Measurements from ENCODE around the gene BMPR1A. TPM values are rescaled to one million over a fixed set of nuclear protein-coding genes. Genes with fewer than 3 reads are reported as not detected.

The BMPR1A gene
- total RNA-seq, 4 donors from 2014 or later, result 72.7 to 89.5 (median 84.2) TPM

DNA sequence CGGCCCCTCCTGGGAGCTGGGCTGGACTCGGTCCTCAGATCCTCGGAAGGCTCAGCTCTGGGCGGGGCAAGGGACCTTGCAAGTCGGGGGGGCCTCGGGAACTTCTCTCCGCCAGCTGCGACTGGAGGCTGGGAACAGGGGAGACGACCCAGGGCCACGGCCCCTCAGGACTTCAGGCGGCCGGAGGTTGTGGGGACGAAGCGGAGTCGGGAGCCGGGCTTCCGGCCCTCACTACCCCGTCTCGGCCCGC is 214.5 kb downstream of the BMPR1A start:
- H3K4me1 ChIP-seq, result peaks cover 40 to 74% of the 10 kb centered on the region in 2 donors
- H3K9me3 ChIP-seq, result no peaks in the 10 kb centered on the region
- no peaks in the 10 kb centered on the region for H3K27me3 ChIP-seq
- no peaks in the 10 kb centered on the region for H3K36me3 ChIP-seq
- whole genome bisulfite sequencing, 2 donors, result 0% methylated on average over 4 to 15 of the region's 20 CpGs
- H3K4me3 ChIP-seq (replicated peaks in 1 of 3), result peak overlapping the region; percentile 25 to 83 (median 67)
- intact Hi-C loops (cut with DNase I), result no loop called here
- no peak for DNase-seq
- peak; percentile 87 to 91 for TF ChIP-seq POLR2A (IDR thresholded peaks at IDR 0.05)
- TF ChIP-seq, protein P1, sequence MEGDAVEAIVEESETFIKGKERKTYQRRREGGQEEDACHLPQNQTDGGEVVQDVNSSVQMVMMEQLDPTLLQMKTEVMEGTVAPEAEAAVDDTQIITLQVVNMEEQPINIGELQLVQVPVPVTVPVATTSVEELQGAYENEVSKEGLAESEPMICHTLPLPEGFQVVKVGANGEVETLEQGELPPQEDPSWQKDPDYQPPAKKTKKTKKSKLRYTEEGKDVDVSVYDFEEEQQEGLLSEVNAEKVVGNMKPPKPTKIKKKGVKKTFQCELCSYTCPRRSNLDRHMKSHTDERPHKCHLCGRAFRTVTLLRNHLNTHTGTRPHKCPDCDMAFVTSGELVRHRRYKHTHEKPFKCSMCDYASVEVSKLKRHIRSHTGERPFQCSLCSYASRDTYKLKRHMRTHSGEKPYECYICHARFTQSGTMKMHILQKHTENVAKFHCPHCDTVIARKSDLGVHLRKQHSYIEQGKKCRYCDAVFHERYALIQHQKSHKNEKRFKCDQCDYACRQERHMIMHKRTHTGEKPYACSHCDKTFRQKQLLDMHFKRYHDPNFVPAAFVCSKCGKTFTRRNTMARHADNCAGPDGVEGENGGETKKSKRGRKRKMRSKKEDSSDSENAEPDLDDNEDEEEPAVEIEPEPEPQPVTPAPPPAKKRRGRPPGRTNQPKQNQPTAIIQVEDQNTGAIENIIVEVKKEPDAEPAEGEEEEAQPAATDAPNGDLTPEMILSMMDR (IDR thresholded peaks at IDR 0.05), result no peak
- peak overlapping the region; percentile 93 to 99 (median 96) for H3K27ac ChIP-seq

DNA sequence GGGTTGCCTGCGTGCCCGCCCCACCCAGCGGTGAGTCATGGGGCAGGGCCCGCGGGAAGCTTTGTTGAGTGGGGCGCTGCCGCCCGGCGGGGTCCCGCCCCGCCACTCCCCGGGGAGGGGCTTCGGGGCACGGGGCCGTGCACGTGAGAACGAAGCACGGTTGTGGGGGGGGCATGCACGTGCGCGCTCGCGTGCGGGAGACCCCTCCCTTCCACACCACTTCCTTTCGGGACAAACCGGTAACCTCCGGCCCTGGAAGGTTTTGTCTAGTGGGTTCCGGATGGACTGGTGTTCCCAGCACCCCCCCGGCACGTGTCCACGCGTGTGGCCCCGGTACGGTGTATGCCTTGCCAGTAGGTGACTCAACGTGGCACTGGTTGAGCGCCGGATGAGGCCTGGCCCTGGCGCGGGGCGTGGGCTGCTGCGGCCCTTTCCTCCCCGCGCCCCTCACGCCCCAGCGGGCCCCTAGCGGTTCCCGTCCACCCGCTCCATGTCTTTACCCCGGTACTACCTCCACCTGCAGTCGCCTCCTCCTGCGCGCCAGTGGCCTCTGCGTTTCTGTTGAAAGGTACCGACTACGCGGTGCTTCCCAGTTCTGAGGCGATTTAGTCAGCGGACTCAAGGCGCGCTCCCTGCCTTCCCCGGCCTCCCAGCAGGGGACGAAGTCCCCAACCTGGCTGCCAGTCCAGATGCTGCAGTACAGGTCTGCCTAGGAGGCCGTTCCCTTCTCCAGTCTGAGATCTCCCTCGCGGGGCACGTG is 215.0 kb downstream of the BMPR1A start:
- intact Hi-C loops (cut with DNase I), result no loop called here
- peak; percentile 94 to 96 for DNase-seq
- H3K36me3 ChIP-seq, result no peaks in the 10 kb centered on the region
- TF ChIP-seq POLR2A (IDR thresholded peaks at IDR 0.05), result no peak
- TF ChIP-seq, protein P1 (IDR thresholded peaks at IDR 0.05), result peak in 3 of 6 experiments; percentile 25 to 38 (median 29)
- H3K27ac ChIP-seq, result peak overlapping the region; percentile 93 to 99 (median 96)
- no peaks in the 10 kb centered on the region for H3K27me3 ChIP-seq
- peak overlapping the region in 2 of 3 donors; percentile 67 to 83 for H3K4me3 ChIP-seq (replicated peaks in 1 of 3)
- WGBS, 2 donors, result 19 to 20% methylated on average over 12 to 26 of the region's 66 CpGs
- peaks cover 35 to 69% of the 10 kb centered on the region in 2 donors for H3K4me1 ChIP-seq
- no peaks in the 10 kb centered on the region for H3K9me3 ChIP-seq

DNA sequence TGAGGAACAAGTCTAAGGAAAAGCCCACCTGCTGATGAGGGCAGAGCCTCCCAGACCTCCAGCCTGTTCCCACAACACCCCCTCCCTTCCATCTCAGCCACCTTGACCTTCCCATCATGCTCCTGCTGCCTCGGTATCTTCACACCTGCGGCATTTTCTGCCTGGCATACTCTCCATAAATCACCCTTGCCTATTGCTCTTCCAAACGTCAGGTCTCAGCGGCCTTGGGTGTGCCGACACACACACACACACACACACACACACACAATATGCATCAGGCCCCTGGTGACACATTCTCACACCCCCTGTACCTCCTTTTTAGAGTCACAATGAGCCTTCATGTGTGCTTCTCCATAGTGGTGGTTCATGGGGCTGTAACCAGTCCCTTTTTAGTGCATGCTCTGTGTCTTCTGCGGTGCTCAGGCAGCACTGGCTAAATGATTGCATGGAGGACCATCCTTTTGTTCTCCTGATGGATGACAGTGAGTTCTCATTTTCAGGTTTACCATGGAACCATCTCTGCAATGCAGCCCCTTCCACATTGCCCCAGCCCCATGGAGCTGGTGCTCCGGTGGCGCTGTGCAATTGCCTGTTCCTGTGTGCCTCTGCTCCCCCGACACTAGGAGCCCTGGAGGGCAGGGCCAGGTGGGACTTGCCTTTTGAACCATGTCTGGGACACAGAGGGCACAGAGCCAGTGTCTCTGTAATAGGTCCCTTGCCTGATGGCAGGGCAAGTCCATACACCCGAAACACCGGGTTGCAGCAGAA is 216.4 kb downstream of the BMPR1A start:
- H3K9me3 ChIP-seq, result no peaks in the 10 kb centered on the region
- WGBS, 2 donors, result 96 to 97% methylated on average over 10 to 11 of the region's 11 CpGs
- DNase-seq, result no peak
- H3K36me3 ChIP-seq, result no peaks in the 10 kb centered on the region
- H3K4me1 ChIP-seq, result peaks cover 30 to 55% of the 10 kb centered on the region in 2 donors
- intact Hi-C loops (cut with DNase I), result no loop called here
- H3K4me3 ChIP-seq (replicated peaks in 1 of 3), result no peak overlapping the region
- H3K27me3 ChIP-seq, result no peaks in the 10 kb centered on the region
- TF ChIP-seq, protein P1 (IDR thresholded peaks at IDR 0.05), result no peak
- TF ChIP-seq POLR2A (IDR thresholded peaks at IDR 0.05), result no peak
- peak overlapping the region in 2 of 3 donors; percentile 93 to 96 for H3K27ac ChIP-seq

DNA sequence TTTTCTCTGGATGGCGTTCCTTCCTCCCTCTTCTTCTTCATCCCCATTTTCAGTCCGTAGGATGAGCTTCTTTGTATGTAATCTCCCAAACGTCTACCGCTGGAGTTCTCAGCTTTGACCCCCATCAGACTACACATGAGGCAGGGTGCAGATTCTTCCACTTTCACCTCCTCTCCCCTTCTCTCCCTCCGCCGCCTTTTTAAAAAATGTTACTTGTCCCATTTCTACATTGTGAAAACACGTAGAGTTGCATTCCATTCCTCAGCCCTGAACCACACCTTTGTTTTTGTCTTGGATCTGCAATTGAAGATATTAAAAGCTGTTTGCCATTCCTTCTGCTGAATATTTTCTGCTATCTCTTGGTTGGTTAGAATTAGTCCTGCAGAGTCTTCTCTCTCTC is 218.1 kb downstream of the BMPR1A start:
- TF ChIP-seq POLR2A (IDR thresholded peaks at IDR 0.05), result no peak
- TF ChIP-seq, protein P1 (IDR thresholded peaks at IDR 0.05), result no peak
- intact Hi-C loops (cut with DNase I), result no loop called here
- Histone ChIP-seq H3K4me3 (replicated peaks in 1 of 3) (no peak overlapping the region), H3K9me3 (no peaks in the 10 kb centered on the region), H3K27ac (peak overlapping the region; percentile 26 to 77 (median 62)), H3K27me3 (no peaks in the 10 kb centered on the region), H3K36me3 (no peaks in the 10 kb centered on the region), H3K4me1 (peaks cover 19 to 49% of the 10 kb centered on the region in 2 donors)
- WGBS, 2 donors, result 67 to 69% methylated on average over 7 of the region's 7 CpGs
- no peak for DNase-seq
